H9 (cell line): Measurements from ENCODE around the gene BCL2L1. TPM values are rescaled to one million over a fixed set of nuclear protein-coding genes. Genes with fewer than 3 reads are reported as not detected.

ENCODE experiments used
- DNase-seq: peaks from one replicate; pipeline ENCODE4 v3.0.0-alpha.2; 2017
- H2AFZ ChIP-seq: one replicate; pipeline ENCODE4 v1.6.1; 2013; ENCODE audit warnings: mild to moderate bottlenecking, low read length, control low read depth, moderate library complexity
- H2AK5ac ChIP-seq: 2 replicates; pipeline ENCODE4 v1.6.1; 2013; ENCODE audit warnings: low read length, control low read depth, mixed read lengths; ENCODE audit not compliant: insufficient read length
- H2BK120ac ChIP-seq: one replicate; pipeline ENCODE4 v1.6.1; 2013; ENCODE audit warnings: low read depth, mild to moderate bottlenecking, low read length, control low read depth, inconsistent platforms; ENCODE audit not compliant: poor library complexity, severe bottlenecking
- H2BK12ac ChIP-seq: 2 replicates; pipeline ENCODE4 v1.6.1; 2013; ENCODE audit warnings: low read length, control low read depth, mixed read lengths, low read depth; ENCODE audit not compliant: insufficient read length
- H2BK15ac ChIP-seq: 2 replicates; pipeline ENCODE4 v1.6.1; 2013; ENCODE audit warnings: low read depth, low read length, control low read depth
- H2BK20ac ChIP-seq: one replicate; pipeline ENCODE4 v1.6.1; 2013; ENCODE audit warnings: low read depth, mild to moderate bottlenecking, low read length, control low read depth, inconsistent platforms; ENCODE audit not compliant: poor library complexity, severe bottlenecking
- H2BK5ac ChIP-seq: 2 replicates; pipeline ENCODE4 v1.6.1; 2013; ENCODE audit warnings: low read length, control low read depth, mixed read lengths; ENCODE audit not compliant: insufficient read length
- H3K14ac ChIP-seq: 2 replicates; pipeline ENCODE4 v1.6.1; 2013; ENCODE audit warnings: low read length, control low read depth; ENCODE audit not compliant: insufficient read depth
- H3K18ac ChIP-seq: 2 replicates; pipeline ENCODE4 v1.6.1; 2013; ENCODE audit warnings: low read depth, mild to moderate bottlenecking, mixed read lengths, low read length, control low read depth; ENCODE audit not compliant: insufficient read length
- H3K23ac ChIP-seq: 2 replicates; pipeline ENCODE4 v1.6.1; 2013; ENCODE audit warnings: low read length, control low read depth, mixed read lengths, low read depth; ENCODE audit not compliant: insufficient read length
- H3K23me2 ChIP-seq: 2 replicates; pipeline ENCODE4 v1.6.1; 2013; ENCODE audit warnings: low read depth, mild to moderate bottlenecking, mixed read lengths, low read length, control low read depth; ENCODE audit not compliant: insufficient read length, poor library complexity, severe bottlenecking
- H3K27ac ChIP-seq: 2 replicates; pipeline ENCODE4 v1.5.1; 2013; ENCODE audit warnings: low read length, control low read depth, mixed read lengths, low read depth; ENCODE audit not compliant: insufficient read length
- H3K27me3 ChIP-seq: 2 replicates; pipeline ENCODE4 v1.6.1; 2013; ENCODE audit warnings: low read length, control low read depth, inconsistent platforms; ENCODE audit not compliant: insufficient read depth
- H3K4ac ChIP-seq: 2 replicates; pipeline ENCODE4 v1.6.1; 2013; ENCODE audit warnings: low read depth, mild to moderate bottlenecking, control low read depth, inconsistent platforms, low read length, moderate library complexity
- H3K4me1 ChIP-seq: 2 replicates; pipeline ENCODE4 v1.6.1; 2013; ENCODE audit warnings: low read length, control low read depth, inconsistent platforms; ENCODE audit not compliant: insufficient read depth
- H3K4me2 ChIP-seq: 2 replicates; pipeline ENCODE4 v1.6.1; 2013; ENCODE audit warnings: low read length, control low read depth, mixed read lengths; ENCODE audit not compliant: insufficient read length, insufficient read depth
- H3K56ac ChIP-seq: 2 replicates; pipeline ENCODE4 v1.6.1; 2013; ENCODE audit warnings: low read depth, mild to moderate bottlenecking, mixed read lengths, low read length, control low read depth; ENCODE audit not compliant: insufficient read length
- H3K79me1 ChIP-seq: 2 replicates; pipeline ENCODE4 v1.6.1; 2013; ENCODE audit warnings: low read depth, mild to moderate bottlenecking, moderate library complexity, low read length, control low read depth, inconsistent platforms; ENCODE audit not compliant: insufficient read depth, poor library complexity, severe bottlenecking
- H3K79me2 ChIP-seq: 2 replicates; pipeline ENCODE4 v1.6.1; 2013; ENCODE audit warnings: low read length, control low read depth, inconsistent platforms; ENCODE audit not compliant: insufficient read depth
- H3K9ac ChIP-seq: 2 replicates; pipeline ENCODE4 v1.6.1; 2013; ENCODE audit warnings: low read length, control low read depth, mixed read lengths; ENCODE audit not compliant: insufficient read length; ENCODE audit errors: extremely low read depth
- H3K9me3 ChIP-seq: one replicate; pipeline ENCODE4 v1.6.1; 2013; ENCODE audit warnings: low read depth, low read length, inconsistent platforms; ENCODE audit not compliant: control insufficient read depth
- H3T11ph ChIP-seq: one replicate; pipeline ENCODE4 v1.6.1; 2013; ENCODE audit warnings: mild to moderate bottlenecking, low read length, control low read depth, inconsistent platforms
- H4K20me1 ChIP-seq: one replicate; pipeline ENCODE4 v1.6.1; 2013; ENCODE audit not compliant: control insufficient read depth, insufficient read length, insufficient read depth
- H4K5ac ChIP-seq: 2 replicates; pipeline ENCODE4 v1.6.1; 2013; ENCODE audit warnings: low read depth, mild to moderate bottlenecking, mixed read lengths, low read length, control low read depth; ENCODE audit not compliant: insufficient read length
- H4K8ac ChIP-seq: replicated peaks from 2 replicates; pipeline ENCODE4 v1.6.1; 2013; ENCODE audit warnings: low read length, control low read depth, mixed read lengths, low read depth; ENCODE audit not compliant: insufficient read length
- H4K91ac ChIP-seq: 2 replicates; pipeline ENCODE4 v1.6.1; 2013; ENCODE audit warnings: low read depth, mild to moderate bottlenecking, moderate library complexity, mixed read lengths, low read length, control low read depth; ENCODE audit not compliant: insufficient read length
- H3K27ac Mint-ChIP-seq, 3 experiments: 2 replicates in 2 of 3; 3 replicates in 1 of 3; pipeline ENCODE4 v1.8.0; 2020 to 2021; ENCODE audit warnings: mixed read lengths in 3 of 3, mild to moderate bottlenecking in 1 of 3, moderate library complexity in 1 of 3
- H3K27me3 Mint-ChIP-seq: 2 replicates; pipeline ENCODE4 v1.8.0; 2021; ENCODE audit warnings: low read depth, mild to moderate bottlenecking, moderate library complexity, mixed read lengths
- H3K36me3 Mint-ChIP-seq, 3 experiments: 2 replicates in 2 of 3; 3 replicates in 1 of 3; pipeline ENCODE4 v1.8.0; 2020 to 2021; ENCODE audit warnings: low read depth in 3 of 3, mixed read lengths in 3 of 3; ENCODE audit not compliant: insufficient read depth in 1 of 3
- H3K4me1 Mint-ChIP-seq, 2 experiments: 2 replicates each; pipeline ENCODE4 v1.8.0; 2020; ENCODE audit warnings: mixed read lengths in 2 of 2
- H3K4me3 Mint-ChIP-seq, 2 experiments: 2 replicates in 1 of 2; 3 replicates in 1 of 2; pipeline ENCODE4 v1.8.0; 2020 to 2021; ENCODE audit warnings: mild to moderate bottlenecking in 2 of 2, mixed read lengths in 2 of 2, moderate library complexity in 1 of 2
- H3K9me3 Mint-ChIP-seq, 2 experiments: 2 replicates in 1 of 2; 3 replicates in 1 of 2; pipeline ENCODE4 v1.8.0; 2020; ENCODE audit warnings: mild to moderate bottlenecking in 2 of 2, mixed read lengths in 2 of 2, moderate library complexity in 1 of 2
- WGBS: extraction: QIAGEN DNeasy Blood & Tissue Kit; methylation state at CpG from one replicate; pipeline ENCODE4 v1.1.7; 2013; ENCODE audit warnings: missing lambda C conversion rate, low lambda C conversion rate, mixed read lengths; ENCODE audit not compliant: insufficient read length; ENCODE audit errors: extremely low coverage; 5-methylcytosine and 5-hydroxymethylcytosine counted together
- total RNA-seq: library from RNA; stranded (reverse); gene quantifications from 2 replicates; pipeline ENCODE4 v1.2.1, GENCODE V29; 2021
- TF ChIP-seq, protein P1 (sequence below): fragments of 200-600 bp; sonication (generic); conservative IDR thresholded peaks from 3 replicates; pipeline ENCODE4 v1.8.0; 2021; ENCODE audit warnings: antibody characterized with exemption, mild to moderate bottlenecking

Gene BCL2L1
- total RNA-seq, 1 experiment from 2014 or later, result 105 TPM

DNA sequence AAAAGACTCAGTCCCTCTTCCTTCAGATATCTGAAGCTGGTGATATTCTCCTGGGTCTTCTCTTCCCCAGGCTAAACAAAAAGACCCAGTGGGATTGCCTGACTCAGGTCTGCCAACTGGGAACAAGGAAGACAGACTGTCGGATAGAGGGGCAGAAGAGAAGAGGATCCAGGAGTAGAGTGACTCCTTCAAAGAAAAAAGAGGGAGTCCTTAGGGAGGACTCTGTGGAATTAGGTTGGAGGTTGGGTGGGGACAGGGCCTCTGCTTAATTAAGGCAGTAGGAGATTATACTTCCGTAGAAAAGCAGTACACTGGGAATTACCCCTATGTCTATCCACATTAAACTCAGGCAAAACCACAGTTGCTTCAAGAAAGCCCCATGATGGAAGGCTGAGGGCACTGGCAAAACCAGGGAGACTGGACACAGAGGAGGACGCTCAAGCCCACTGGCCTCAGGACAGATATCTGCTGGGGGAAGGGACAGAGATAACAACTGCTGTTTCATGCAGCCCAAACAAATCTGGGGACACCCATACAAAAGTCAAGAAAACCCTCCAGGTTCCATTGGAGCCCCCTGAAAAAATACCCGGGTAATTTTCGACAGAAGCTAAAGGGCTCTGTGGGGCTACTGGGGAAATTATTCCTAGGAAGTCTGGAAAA is 5.7 kb downstream of the BCL2L1 start:
- Mint-ChIP-seq H3K4me3 (no peak overlapping the region), H3K27ac (peak overlapping the region; percentile 4 to 66 (median 9); a peak in 4 of 7 replicates), H3K36me3 (peaks cover 7 to 61% (median 61%) of the 10 kb centered on the region in 3 experiments; a peak in 6 of 7 replicates), H3K9me3 (no peaks in the 10 kb centered on the region), H3K27me3 (no peaks in the 10 kb centered on the region), H3K4me1 (peaks cover 85 to 92% of the 10 kb centered on the region in 2 experiments)
- Histone ChIP-seq H3K14ac (no peak overlapping the region), H3K9me3 (no peaks in the 10 kb centered on the region), H3K18ac (no peak overlapping the region), H2BK15ac (no peak overlapping the region), H4K20me1 (no peaks in the 10 kb centered on the region), H2BK12ac (no peak overlapping the region), H4K5ac (no peak overlapping the region), H3K27ac (no peak overlapping the region), H3K4ac (no peak overlapping the region), H3K4me2 (no peak overlapping the region), H3K4me1 (peaks cover 28% of the 10 kb centered on the region), H2BK20ac (no peak overlapping the region), H3K23me2 (peaks cover 20% of the 10 kb centered on the region), H3T11ph (no peak overlapping the region), H3K23ac (no peak overlapping the region), H3K9ac (no peak overlapping the region), H2BK5ac (no peak overlapping the region), H2AK5ac (no peak overlapping the region), H3K79me1 (no peaks in the 10 kb centered on the region), H4K91ac (no peak overlapping the region), H2AFZ (no peak overlapping the region), H2BK120ac (no peak overlapping the region), H3K27me3 (no peaks in the 10 kb centered on the region), H4K8ac (no peak overlapping the region), H3K79me2 (peaks cover 7% of the 10 kb centered on the region; the same call in 1 of the 2 replicates), H3K56ac (no peak overlapping the region)
- no CpG with 5 or more reads among the region's 5 CpGs for WGBS
- DNase-seq, result no peak
- TF ChIP-seq, protein P1, sequence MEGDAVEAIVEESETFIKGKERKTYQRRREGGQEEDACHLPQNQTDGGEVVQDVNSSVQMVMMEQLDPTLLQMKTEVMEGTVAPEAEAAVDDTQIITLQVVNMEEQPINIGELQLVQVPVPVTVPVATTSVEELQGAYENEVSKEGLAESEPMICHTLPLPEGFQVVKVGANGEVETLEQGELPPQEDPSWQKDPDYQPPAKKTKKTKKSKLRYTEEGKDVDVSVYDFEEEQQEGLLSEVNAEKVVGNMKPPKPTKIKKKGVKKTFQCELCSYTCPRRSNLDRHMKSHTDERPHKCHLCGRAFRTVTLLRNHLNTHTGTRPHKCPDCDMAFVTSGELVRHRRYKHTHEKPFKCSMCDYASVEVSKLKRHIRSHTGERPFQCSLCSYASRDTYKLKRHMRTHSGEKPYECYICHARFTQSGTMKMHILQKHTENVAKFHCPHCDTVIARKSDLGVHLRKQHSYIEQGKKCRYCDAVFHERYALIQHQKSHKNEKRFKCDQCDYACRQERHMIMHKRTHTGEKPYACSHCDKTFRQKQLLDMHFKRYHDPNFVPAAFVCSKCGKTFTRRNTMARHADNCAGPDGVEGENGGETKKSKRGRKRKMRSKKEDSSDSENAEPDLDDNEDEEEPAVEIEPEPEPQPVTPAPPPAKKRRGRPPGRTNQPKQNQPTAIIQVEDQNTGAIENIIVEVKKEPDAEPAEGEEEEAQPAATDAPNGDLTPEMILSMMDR, result no peak
